OCI-LY7 (cell line): ENCODE measurements around the gene ZCCHC10.

Experiments
- EZH2phosphoT487 ChIP-seq: fragments of 200-600 bp; sonication (generic); IDR thresholded peaks from 2 replicates; pipeline ENCODE4 v1.6.1; 2018; ENCODE audit warnings: low read depth, borderline replicate concordance, mild to moderate bottlenecking, mixed run types, antibody characterized with exemption, low read length, moderate library complexity, mixed read lengths
- TF ChIP-seq, protein P1 (sequence below): fragments of 200-600 bp; sonication (generic); conservative IDR thresholded peaks from 2 replicates; pipeline ENCODE4 v1.5.1; 2014; ENCODE audit warnings: mild to moderate bottlenecking, antibody characterized with exemption, low read length, moderate library complexity, mixed read lengths

GRCh38 chr5:132953710-132954109 lies 72.6 kb downstream of the ZCCHC10 start:
- TF ChIP-seq, protein P1, sequence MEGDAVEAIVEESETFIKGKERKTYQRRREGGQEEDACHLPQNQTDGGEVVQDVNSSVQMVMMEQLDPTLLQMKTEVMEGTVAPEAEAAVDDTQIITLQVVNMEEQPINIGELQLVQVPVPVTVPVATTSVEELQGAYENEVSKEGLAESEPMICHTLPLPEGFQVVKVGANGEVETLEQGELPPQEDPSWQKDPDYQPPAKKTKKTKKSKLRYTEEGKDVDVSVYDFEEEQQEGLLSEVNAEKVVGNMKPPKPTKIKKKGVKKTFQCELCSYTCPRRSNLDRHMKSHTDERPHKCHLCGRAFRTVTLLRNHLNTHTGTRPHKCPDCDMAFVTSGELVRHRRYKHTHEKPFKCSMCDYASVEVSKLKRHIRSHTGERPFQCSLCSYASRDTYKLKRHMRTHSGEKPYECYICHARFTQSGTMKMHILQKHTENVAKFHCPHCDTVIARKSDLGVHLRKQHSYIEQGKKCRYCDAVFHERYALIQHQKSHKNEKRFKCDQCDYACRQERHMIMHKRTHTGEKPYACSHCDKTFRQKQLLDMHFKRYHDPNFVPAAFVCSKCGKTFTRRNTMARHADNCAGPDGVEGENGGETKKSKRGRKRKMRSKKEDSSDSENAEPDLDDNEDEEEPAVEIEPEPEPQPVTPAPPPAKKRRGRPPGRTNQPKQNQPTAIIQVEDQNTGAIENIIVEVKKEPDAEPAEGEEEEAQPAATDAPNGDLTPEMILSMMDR: no peak
- TF ChIP-seq EZH2phosphoT487: no peak
